Fibroblast of lung (primary cell): ENCODE data around the gene KRT37. TPM values are rescaled to one million over a fixed set of nuclear protein-coding genes. Genes with fewer than 3 reads are reported as not detected.

Source experiments
- DNase-seq, 2 donors: peaks; one replicate each; pipeline versions ENCODE4 v3.0.0 to v3.0.0-alpha.2; 2010; ENCODE audit warnings: low read depth in 2 of 2
- H2AFZ ChIP-seq: 2 replicates; pipeline ENCODE4 v1.5.1; 2012; ENCODE audit warnings: low read length, control low read depth, inconsistent platforms
- H3K27ac ChIP-seq: 2 replicates; pipeline ENCODE4 v1.5.1; 2011; ENCODE audit warnings: low read length, control low read depth; ENCODE audit not compliant: insufficient read depth
- H3K27me3 ChIP-seq: 2 replicates; pipeline ENCODE4 v1.5.1; 2011; ENCODE audit warnings: mild to moderate bottlenecking, low read length; ENCODE audit not compliant: control insufficient read depth, insufficient read depth
- H3K36me3 ChIP-seq: 2 replicates; pipeline ENCODE4 v1.5.1; 2011; ENCODE audit warnings: low read length; ENCODE audit not compliant: control insufficient read depth, insufficient read depth
- H3K4me1 ChIP-seq: 2 replicates; pipeline ENCODE4 v1.5.1; 2011; ENCODE audit warnings: low read length; ENCODE audit not compliant: control insufficient read depth, insufficient read depth; ENCODE audit errors: extremely low read depth
- H3K4me2 ChIP-seq: 2 replicates; pipeline ENCODE4 v1.5.1; 2011; ENCODE audit warnings: low read length, control low read depth; ENCODE audit not compliant: insufficient read depth; ENCODE audit errors: extremely low read depth
- H3K4me3 ChIP-seq, 4 experiments: fragments of 200-600 bp in 1 of 4; sonication (generic) in 1 of 4; replicated peaks in 1 of 4; 2 replicates each; pipeline ENCODE4 v1.5.1; 2011 to 2016; ENCODE audit warnings: low read length in 4 of 4, low read depth in 3 of 4, mild to moderate bottlenecking in 3 of 4, control low read depth in 2 of 4, inconsistent platforms in 1 of 4, mixed read lengths in 1 of 4; ENCODE audit not compliant: insufficient read depth in 1 of 4; ENCODE audit errors: control extremely low read depth in 1 of 4
- H3K79me2 ChIP-seq: 2 replicates; pipeline ENCODE4 v1.5.1; 2012; ENCODE audit warnings: mild to moderate bottlenecking, low read length, inconsistent platforms; ENCODE audit not compliant: control insufficient read depth, insufficient read depth
- H3K9ac ChIP-seq: 2 replicates; pipeline ENCODE4 v1.5.1; 2011; ENCODE audit warnings: mild to moderate bottlenecking, low read length, control low read depth; ENCODE audit not compliant: insufficient read depth
- H3K9me3 ChIP-seq: 2 replicates; pipeline ENCODE4 v1.5.1; 2012; ENCODE audit warnings: low read depth, low read length; ENCODE audit not compliant: control insufficient read depth, insufficient read depth
- H4K20me1 ChIP-seq: 2 replicates; pipeline ENCODE4 v1.5.1; 2011; ENCODE audit warnings: low read length; ENCODE audit not compliant: control insufficient read depth, insufficient read depth; ENCODE audit errors: extremely low read depth
- CTCF ChIP-seq, 2 donors: IDR thresholded peaks in 1 of 2; conservative IDR thresholded peaks in 1 of 2; 1 replicate in 1 of 2; 2 replicates in 1 of 2; pipeline ENCODE4 v1.5.1; 2011 to 2012; ENCODE audit warnings: low read length in 2 of 2, control low read depth in 1 of 2, inconsistent platforms in 1 of 2, low read depth in 1 of 2, mild to moderate bottlenecking in 1 of 2
- EZH2 ChIP-seq: IDR thresholded peaks from 2 replicates; pipeline ENCODE4 v1.5.1; 2012; ENCODE audit warnings: low read length, control low read depth, mild to moderate bottlenecking; ENCODE audit errors: missing control alignments
- polyA plus RNA-seq, 2 donors: library from polyadenylated mRNA; depleted of rRNA in 1 of 2; stranded (reverse) in 1 of 2; unstranded in 1 of 2; fragments of >200 nt; gene quantifications; 2 replicates each; pipeline ENCODE4 v1.2.1, GENCODE V29; 2011 to 2012; ENCODE audit warnings: missing spikeins in 1 of 2
- total RNA-seq: library from RNA; depleted of rRNA; stranded (reverse); fragments of >200 nt; gene quantifications from 2 replicates; pipeline ENCODE4 v1.2.1, GENCODE V29; 2014

KRT37 gene
- total and polyA plus RNA-seq, 2 donors (not counting 1 experiment from before 2014, with no cell fraction given) = not detected

GRCh38 chr17:41439375-41439774, 15.0 kb upstream of the KRT37 start:
- TF ChIP-seq CTCF (conservative IDR thresholded peaks at IDR 0.05 in 1 of 2, IDR thresholded peaks at IDR 0.05 in 1 of 2; ENCODE audit: low read depth in 1 of 2, low read length in 2 of 2) = no peak
- no peak for TF ChIP-seq EZH2
- no peak for DNase-seq
- Histone ChIP-seq H3K9me3 (no peaks in the 10 kb centered on the region), H3K27me3 (peaks cover 3% of the 10 kb centered on the region), H3K9ac (no peak overlapping the region), H4K20me1 (no peaks in the 10 kb centered on the region), H3K27ac (no peak overlapping the region), H3K36me3 (no peaks in the 10 kb centered on the region), H2AFZ (no peak overlapping the region), H3K4me2 (no peak overlapping the region), H3K4me1 (no peaks in the 10 kb centered on the region), H3K79me2 (no peaks in the 10 kb centered on the region), H3K4me3 (no peak overlapping the region)

- peaks cover 7% of the 10 kb centered on the region for H3K27me3 ChIP-seq
- H3K27ac ChIP-seq = no peak overlapping the region
- H3K36me3 ChIP-seq = no peaks in the 10 kb centered on the region
- H3K9me3 ChIP-seq = no peaks in the 10 kb centered on the region
- TF ChIP-seq EZH2 (no peak), CTCF (conservative IDR thresholded peaks at IDR 0.05 in 1 of 2, IDR thresholded peaks at IDR 0.05 in 1 of 2; ENCODE audit: low read depth in 1 of 2, low read length in 2 of 2) (no peak)
- H2AFZ ChIP-seq = no peak overlapping the region
- H3K9ac ChIP-seq = no peak overlapping the region
- H4K20me1 ChIP-seq = no peaks in the 10 kb centered on the region
- no peak overlapping the region for H3K4me3 ChIP-seq
- no peaks in the 10 kb centered on the region for H3K4me1 ChIP-seq
- no peak for DNase-seq
- H3K79me2 ChIP-seq = no peaks in the 10 kb centered on the region
- no peak overlapping the region for H3K4me2 ChIP-seq
Observed at GRCh38 chr17:41437769-41438168, 13.4 kb upstream of the KRT37 start.

- Histone ChIP-seq H3K79me2 (no peaks in the 10 kb centered on the region), H3K9me3 (no peaks in the 10 kb centered on the region), H2AFZ (no peak overlapping the region), H4K20me1 (no peaks in the 10 kb centered on the region), H3K4me1 (no peaks in the 10 kb centered on the region), H3K27me3 (peaks cover 7% of the 10 kb centered on the region), H3K4me3 (no peak overlapping the region), H3K36me3 (no peaks in the 10 kb centered on the region), H3K27ac (no peak overlapping the region), H3K4me2 (no peak overlapping the region), H3K9ac (no peak overlapping the region)
- TF ChIP-seq CTCF (conservative IDR thresholded peaks at IDR 0.05 in 1 of 2, IDR thresholded peaks at IDR 0.05 in 1 of 2; ENCODE audit: low read depth in 1 of 2, low read length in 2 of 2) = no peak
- TF ChIP-seq EZH2 = no peak
- no peak for DNase-seq
Observed at GRCh38 chr17:41437254-41437653, 12.9 kb upstream of the KRT37 start.
